Measurements from ENCODE around the gene SPEM2.

- TF ChIP-seq EZH2 (IDR thresholded peaks at IDR 0.05; ENCODE audit: low read length, missing control alignments) = no peak
- TF ChIP-seq CTCF (conservative IDR thresholded peaks at IDR 0.05 in 1 of 2, IDR thresholded peaks at IDR 0.05 in 1 of 2; ENCODE audit: low read depth in 1 of 2, low read length in 2 of 2) = no peak
Observed at GRCh38 chr17:7413346-7413985, 11.9 kb upstream of the SPEM2 start.

Data from fibroblast of lung (primary cell).